GM21367 (cell line): ENCODE results near the gene CPTP.
A peak's percentile ranks its signal among the peaks of the same experiment; 100 is the strongest.

Experiments
- ATAC-seq: cut with Tn5 transposase; IDR thresholded peaks from one replicate; pipeline ENCODE4 v1.9.1; 2021; ENCODE audit not compliant: unreplicated experiment

Gene CPTP

GRCh38 chr1:1324524-1325287 lies at the start of gene CPTP, which contains the start of gene INTS11:
CPTP (plus strand) TSS chr1:1324802; CDS start chr1:1326911, 2,109 bp downstream.
INTS11 (minus strand) TSS chr1:1324660; CDS start chr1:1324608, 52 bp downstream.
- peak; percentile 63 for ATAC-seq

GRCh38 chr1:1274931-1275431 lies 49.6 kb upstream of the CPTP start:
- ATAC-seq: no peak

- ATAC-seq: no peak
These were observed 48.8 kb upstream of the CPTP start for GRCh38 chr1:1275836-1276235.

GRCh38 chr1:1278620-1279019 lies 46.0 kb upstream of the CPTP start:
- no peak for ATAC-seq

- no peak for ATAC-seq
These were observed 45.6 kb upstream of the CPTP start for GRCh38 chr1:1279028-1279427.

GRCh38 chr1:1280782-1281481 lies 43.7 kb upstream of the CPTP start:
- no peak for ATAC-seq

- no peak for ATAC-seq
These were observed 42.9 kb upstream of the CPTP start for GRCh38 chr1:1281533-1282321.

- no peak for ATAC-seq
These were observed 41.6 kb upstream of the CPTP start for GRCh38 chr1:1282998-1283397.

GRCh38 chr1:1283821-1284220 lies 40.8 kb upstream of the CPTP start:
- no peak for ATAC-seq

GRCh38 chr1:1284221-1285101 lies 40.1 kb upstream of the CPTP start:
- no peak for ATAC-seq

GRCh38 chr1:1285102-1285571 lies 39.5 kb upstream of the CPTP start:
- no peak for ATAC-seq

- ATAC-seq: no peak
These were observed 38.8 kb upstream of the CPTP start for GRCh38 chr1:1285611-1286311.

GRCh38 chr1:1286313-1287261 lies 38.0 kb upstream of the CPTP start:
- ATAC-seq: no peak

- ATAC-seq: no peak
These were observed 37.1 kb upstream of the CPTP start for GRCh38 chr1:1287288-1288110.

- no peak for ATAC-seq
These were observed 34.3 kb upstream of the CPTP start for GRCh38 chr1:1290238-1290731.

- ATAC-seq: no peak
These were observed 33.5 kb upstream of the CPTP start for GRCh38 chr1:1291023-1291528.
